Endometrial microvascular endothelial cells (primary cell): Measurements from ENCODE around the gene ARFIP1. TPM values are rescaled to one million over a fixed set of nuclear protein-coding genes. Genes with fewer than 3 reads are reported as not detected.
"Not testable (repeated sequence)": the region's sequence is repeated elsewhere in the genome, so short reads cannot be mapped to it uniquely, and the experiment has no call there.

ENCODE experiments used
- in situ Hi-C: cut with HindIII; loops from 2 replicates; pipeline ENCODE4 v1.10.0; 2017; ENCODE audit warnings: low sequenced_read_pairs, low pct_unique_long_range_greater_than_20kb; ENCODE audit errors: inconsistent ontology term
- total RNA-seq: library from RNA; depleted of rRNA; stranded (reverse); fragments of >200 nt; gene quantifications from one replicate; pipeline ENCODE4 v1.2.3, GENCODE V29; 2015; ENCODE audit errors: inconsistent ontology term

The ARFIP1 gene
- 19.5 TPM for total RNA-seq

DNA sequence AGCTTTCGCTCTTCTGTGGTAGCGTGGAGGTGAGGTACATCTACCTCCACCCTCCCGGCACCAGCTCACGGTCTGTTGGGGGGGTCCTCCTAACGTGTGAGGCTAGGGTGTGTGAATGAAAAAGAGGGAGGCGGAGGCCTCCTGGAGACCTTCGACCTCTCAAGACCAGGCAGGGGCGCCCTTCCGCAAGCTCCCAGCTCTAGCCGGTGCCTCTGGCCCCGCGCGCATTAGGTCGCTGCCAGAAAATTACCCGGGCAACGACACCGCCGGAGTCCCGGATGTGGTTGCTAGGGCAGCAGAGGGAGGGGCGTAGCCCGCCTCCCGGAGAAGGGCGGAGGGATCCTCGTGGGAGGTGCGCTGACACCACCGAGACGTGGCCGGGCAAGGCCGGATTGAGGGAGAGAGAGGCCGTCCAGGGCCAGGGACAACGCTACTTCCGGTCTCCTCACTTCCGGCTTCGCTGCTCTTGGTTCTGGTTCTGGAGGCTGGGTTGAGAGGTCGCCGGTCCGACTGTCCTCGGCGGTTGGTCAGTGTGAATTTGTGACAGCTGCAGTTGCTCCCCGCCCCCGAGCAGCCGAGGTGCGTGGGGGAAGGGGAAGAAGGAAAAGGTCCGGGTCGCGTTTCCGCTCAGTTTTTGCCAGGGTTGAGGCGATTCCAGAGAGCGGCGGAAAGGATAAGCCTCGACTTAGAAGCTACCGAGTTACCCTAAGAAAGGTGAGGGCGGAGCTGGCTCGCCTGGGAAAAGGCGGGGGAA, at the start of gene ARFIP1, which contains the start of gene TIGD4:
Gene ARFIP1, plus strand, starts transcription at position 442 of the 754 bp plus-strand sequence. CDS start 49,680 bp downstream, outside the sequence.
Gene TIGD4, minus strand, starts transcription at position 218 of the 754 bp plus-strand sequence. CDS start 8,726 bp downstream, outside the sequence.
- in situ Hi-C loops = no loop called here

DNA sequence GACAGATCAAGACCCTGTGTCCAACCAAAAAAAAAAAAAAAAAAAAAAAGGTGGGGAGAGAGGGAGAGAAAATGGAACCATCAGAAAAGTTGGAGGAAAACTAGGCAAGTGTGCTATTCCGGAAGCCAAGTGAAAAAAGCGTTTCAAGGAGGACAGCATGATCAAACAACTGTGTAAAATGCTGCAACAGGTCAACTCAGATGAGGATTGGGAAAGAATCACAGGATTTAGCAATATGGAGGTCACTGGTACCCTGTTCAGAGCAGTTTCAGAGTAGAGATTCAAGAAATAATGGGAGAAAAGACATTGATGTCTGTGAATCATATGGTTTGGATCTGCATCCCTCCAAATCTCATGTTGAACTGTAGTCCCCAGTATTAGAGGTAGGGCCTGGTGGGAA, 47.8 kb upstream of the ARFIP1 start:
- in situ Hi-C loops = no loop called here

DNA sequence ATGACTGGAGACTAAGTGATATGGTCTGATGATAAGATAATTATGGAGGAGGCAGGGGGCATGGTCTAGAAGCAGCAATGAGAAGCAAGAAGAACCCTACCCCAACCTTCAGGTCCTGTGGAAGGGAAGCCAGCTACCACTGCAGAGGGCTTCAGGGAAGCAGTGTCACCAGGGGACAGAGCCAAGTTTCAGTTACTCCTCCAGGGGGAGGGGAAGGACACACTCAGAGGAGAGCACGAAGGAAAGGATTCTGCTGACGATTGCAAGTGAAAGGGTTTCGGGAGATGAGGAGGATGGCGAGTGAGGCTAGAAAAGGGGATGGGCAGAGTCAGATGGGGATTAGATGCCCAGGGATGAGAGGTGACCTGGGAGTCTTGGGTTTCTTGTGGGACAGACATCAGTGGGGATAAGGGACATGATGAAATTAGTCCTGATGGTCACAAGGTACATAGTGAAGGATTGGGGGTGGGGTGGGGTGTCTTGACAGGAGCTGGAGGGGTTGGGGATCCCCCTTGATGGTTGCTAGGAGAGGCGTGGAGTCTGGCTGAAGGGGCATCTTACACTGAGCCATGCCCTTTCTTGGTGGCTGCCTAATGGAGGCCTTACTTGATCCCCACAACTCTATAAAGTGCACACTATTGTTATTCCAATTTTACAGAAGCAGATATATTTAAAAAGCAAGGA, 45.6 kb upstream of the ARFIP1 start:
- in situ Hi-C loops = no loop called here

DNA sequence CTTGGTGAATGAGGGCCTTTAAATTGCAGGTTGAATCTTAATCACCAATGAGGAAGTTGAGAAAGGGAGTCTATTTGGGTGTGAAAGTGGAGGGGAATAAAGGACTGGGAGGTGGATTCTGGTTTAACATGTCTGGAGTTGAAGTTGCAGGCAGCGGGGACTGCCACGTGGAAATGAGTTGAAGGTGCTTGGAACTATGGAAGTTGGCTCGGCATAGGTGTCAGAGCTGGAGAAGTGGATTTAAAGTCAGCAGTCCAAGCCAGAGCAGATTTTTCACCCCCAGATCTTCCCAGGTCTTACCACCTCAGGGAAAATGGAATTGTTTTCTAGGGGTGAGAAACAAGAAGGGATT, 45.1 kb upstream of the ARFIP1 start:
- in situ Hi-C loops = no loop called here

DNA sequence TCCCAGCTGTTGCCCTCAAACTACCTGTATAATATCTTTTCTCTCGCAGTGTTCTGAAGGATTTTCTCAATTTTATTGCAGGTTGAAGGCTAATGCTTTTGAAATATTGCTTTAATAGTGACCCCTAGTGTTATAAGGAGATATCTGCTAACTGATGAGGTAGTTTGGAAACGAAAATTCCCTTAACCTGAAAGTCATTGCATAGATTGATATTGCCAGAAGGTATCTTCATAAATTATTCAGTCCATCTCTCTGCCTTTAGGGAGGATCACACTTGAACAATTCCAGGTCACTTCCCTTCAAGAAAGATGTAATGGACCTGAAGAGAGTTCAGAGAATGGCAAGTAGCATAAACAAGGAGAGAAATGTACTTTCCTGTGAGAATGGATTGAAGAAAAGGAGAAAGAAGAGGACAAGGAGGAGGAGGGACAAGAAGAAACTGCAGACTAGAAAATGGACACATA, 44.3 kb upstream of the ARFIP1 start:
- in situ Hi-C loops = no loop called here

GRCh38 chr4:152735906-152736305, 43.8 kb upstream of the ARFIP1 start:
- in situ Hi-C loops = no loop called here

DNA sequence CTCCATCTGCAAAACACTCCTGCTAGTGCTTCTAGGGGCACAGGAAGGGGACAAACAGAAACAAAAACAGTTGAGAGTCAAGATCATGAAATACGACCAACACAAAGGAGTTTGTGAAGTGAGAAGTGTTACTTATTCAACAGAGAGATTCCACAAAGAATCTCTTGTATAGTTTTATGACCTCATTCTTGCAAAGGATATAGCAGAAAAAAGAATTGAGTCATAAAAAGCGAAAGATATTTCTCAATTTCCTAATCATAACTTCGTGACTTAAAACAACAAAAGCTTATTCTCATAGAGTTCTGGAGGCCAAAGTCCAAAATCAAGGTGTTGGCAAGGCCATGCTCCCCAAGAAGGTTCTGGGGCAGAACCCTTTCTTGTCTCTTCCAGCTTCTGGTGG, 40.9 kb upstream of the ARFIP1 start:
- in situ Hi-C loops = no loop called here

GRCh38 chr4:152747444-152747843, 32.3 kb upstream of the ARFIP1 start:
- in situ Hi-C loops = no loop called here

GRCh38 chr4:152748619-152749018, 31.1 kb upstream of the ARFIP1 start:
- in situ Hi-C loops = no loop called here

- in situ Hi-C loops = no loop called here
Measured at GRCh38 chr4:152763796-152764195, 16.0 kb upstream of the ARFIP1 start.

- in situ Hi-C loops = not testable (repeated sequence)
Measured at GRCh38 chr4:152765069-152765737, 14.6 kb upstream of the ARFIP1 start.

GRCh38 chr4:152771741-152772533, 7.8 kb upstream of the ARFIP1 start:
- in situ Hi-C loops = no loop called here

- in situ Hi-C loops = no loop called here
Measured at GRCh38 chr4:152773339-152773738, 6.4 kb upstream of the ARFIP1 start.

GRCh38 chr4:152773953-152774352, 5.8 kb upstream of the ARFIP1 start:
- in situ Hi-C loops = no loop called here

- in situ Hi-C loops = no loop called here
Measured at GRCh38 chr4:152776352-152776751, 3.4 kb upstream of the ARFIP1 start.

- in situ Hi-C loops = no loop called here
Measured at GRCh38 chr4:152777488-152777887, 2.3 kb upstream of the ARFIP1 start.

DNA sequence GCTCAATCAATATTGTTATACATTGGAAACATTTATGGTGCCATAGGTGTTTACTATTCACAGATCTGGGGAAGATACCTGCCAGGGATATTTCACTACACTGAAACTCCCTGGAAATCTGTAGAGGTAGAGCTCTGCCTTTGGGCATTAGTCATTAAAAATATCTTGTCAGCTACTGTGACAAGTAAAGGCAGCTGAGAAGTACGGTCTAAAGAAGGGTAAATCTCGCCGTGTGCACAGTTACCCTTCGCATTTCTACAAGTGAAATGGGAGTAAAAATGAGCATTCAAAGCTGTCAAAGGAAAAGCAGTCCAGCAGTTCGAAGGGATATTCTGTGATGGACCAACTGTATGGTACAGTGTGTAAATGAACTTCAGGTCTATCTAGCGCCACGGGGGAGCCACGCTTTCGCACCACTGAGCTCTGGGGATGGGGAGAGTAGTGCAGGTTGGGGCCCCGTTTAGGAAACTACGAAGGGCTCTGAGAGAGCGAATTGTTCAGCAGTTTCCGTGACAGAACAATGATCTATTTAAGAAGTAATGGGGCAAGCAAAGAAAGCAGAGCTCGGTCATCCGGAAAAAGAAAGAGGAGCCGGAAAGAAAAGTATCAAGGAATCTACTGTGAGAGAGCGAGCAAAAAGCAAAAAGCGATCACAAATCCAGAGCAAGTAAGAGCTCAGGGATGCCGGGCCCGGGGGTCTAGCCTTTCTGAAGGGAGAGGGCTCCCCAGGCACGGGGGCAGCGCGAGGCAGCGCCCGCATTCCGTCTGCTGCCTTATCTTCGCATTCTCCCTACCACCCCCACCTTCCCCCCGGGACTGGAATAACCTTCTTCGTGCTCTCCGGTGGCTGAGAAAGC, 870 bp upstream of the ARFIP1 start:
- in situ Hi-C loops = no loop called here

- in situ Hi-C loops = no loop called here
Measured at GRCh38 chr4:152780267-152780778, 569 bp downstream of the ARFIP1 start.
